Astrocyte (in vitro differentiated cells and primary cell): ENCODE data around the gene ZAP70. TPM values are rescaled to one million over a fixed set of nuclear protein-coding genes. Genes with fewer than 3 reads are reported as not detected.

Experiments
- DNase-seq: peaks from one replicate; pipeline ENCODE4 v3.0.0-alpha.2; 2010; ENCODE audit warnings: low read depth
- FAIRE-seq: peaks from 2 replicates; lab custom pipeline; 2011; peaks lifted over from hg19 to GRCh38; lab: Jason Lieb, UNC
- H2AFZ ChIP-seq: 2 replicates; pipeline ENCODE4 v1.6.0; 2012; ENCODE audit warnings: low read depth, low read length, inconsistent platforms
- H3K27ac ChIP-seq: 2 replicates; pipeline ENCODE4 v1.5.1; 2011; ENCODE audit warnings: low read depth, low read length, inconsistent platforms
- H3K27me3 ChIP-seq: 2 replicates; pipeline ENCODE4 v1.6.0; 2011; ENCODE audit warnings: low read length, inconsistent platforms; ENCODE audit not compliant: insufficient read depth
- H3K36me3 ChIP-seq: 2 replicates; pipeline ENCODE4 v1.5.1; 2011; ENCODE audit warnings: low read length, inconsistent platforms; ENCODE audit not compliant: insufficient read depth
- H3K4me1 ChIP-seq: 2 replicates; pipeline ENCODE4 v1.5.1; 2011; ENCODE audit warnings: low read length, inconsistent platforms; ENCODE audit not compliant: insufficient read depth
- H3K4me2 ChIP-seq: 2 replicates; pipeline ENCODE4 v1.6.0; 2012; ENCODE audit warnings: low read length, inconsistent platforms
- H3K4me3 ChIP-seq: 2 replicates; pipeline ENCODE4 v1.5.1; 2011; ENCODE audit warnings: low read depth, mild to moderate bottlenecking, low read length, inconsistent platforms; ENCODE audit not compliant: insufficient read depth
- H3K79me2 ChIP-seq: 2 replicates; pipeline ENCODE4 v1.6.0; 2012; ENCODE audit warnings: mild to moderate bottlenecking, low read length, inconsistent platforms; ENCODE audit not compliant: insufficient read depth
- H3K9ac ChIP-seq: 2 replicates; pipeline ENCODE4 v1.6.0; 2012; ENCODE audit warnings: mild to moderate bottlenecking, low read length, inconsistent platforms
- H3K9me3 ChIP-seq: 2 replicates; pipeline ENCODE4 v1.5.1; 2012; ENCODE audit warnings: low read depth, mild to moderate bottlenecking, low read length, inconsistent platforms; ENCODE audit not compliant: insufficient read depth
- H4K20me1 ChIP-seq: 2 replicates; pipeline ENCODE4 v1.6.0; 2012; ENCODE audit warnings: low read length, inconsistent platforms; ENCODE audit not compliant: insufficient read depth
- H3K27ac Mint-ChIP-seq: one replicate; pipeline ENCODE4 v1.8.0; 2021; ENCODE audit warnings: mild to moderate bottlenecking, mixed read lengths; ENCODE audit not compliant: unreplicated experiment
- H3K27me3 Mint-ChIP-seq: one replicate; pipeline ENCODE4 v1.8.0; 2021; ENCODE audit warnings: low read depth, mixed read lengths; ENCODE audit not compliant: unreplicated experiment
- H3K36me3 Mint-ChIP-seq: one replicate; pipeline ENCODE4 v1.8.0; 2021; ENCODE audit warnings: low read depth, mixed read lengths; ENCODE audit not compliant: unreplicated experiment
- H3K4me1 Mint-ChIP-seq: one replicate; pipeline ENCODE4 v1.8.0; 2021; ENCODE audit warnings: low read depth, mixed read lengths; ENCODE audit not compliant: unreplicated experiment
- H3K4me3 Mint-ChIP-seq: one replicate; pipeline ENCODE4 v1.8.0; 2021; ENCODE audit warnings: mild to moderate bottlenecking, moderate library complexity, mixed read lengths; ENCODE audit not compliant: unreplicated experiment
- H3K9me3 Mint-ChIP-seq: one replicate; pipeline ENCODE4 v1.8.0; 2021; ENCODE audit warnings: mild to moderate bottlenecking, mixed read lengths; ENCODE audit not compliant: unreplicated experiment
- CTCF ChIP-seq: IDR thresholded peaks from 2 replicates; pipeline ENCODE4 v1.5.1; 2011; ENCODE audit warnings: low read depth, mild to moderate bottlenecking, inconsistent platforms, low read length, moderate library complexity; ENCODE audit not compliant: insufficient read depth
- EZH2 ChIP-seq: IDR thresholded peaks from 2 replicates; pipeline ENCODE4 v1.6.1; 2012; ENCODE audit warnings: mild to moderate bottlenecking, low read length, inconsistent platforms; ENCODE audit not compliant: insufficient read depth
- total RNA-seq: library from RNA; stranded (reverse); gene quantifications from 2 replicates; pipeline ENCODE4 v1.2.1, GENCODE V29; 2021

ZAP70 gene
- total RNA-seq, 1 donor from 2014 or later: 0.73 TPM

DNA sequence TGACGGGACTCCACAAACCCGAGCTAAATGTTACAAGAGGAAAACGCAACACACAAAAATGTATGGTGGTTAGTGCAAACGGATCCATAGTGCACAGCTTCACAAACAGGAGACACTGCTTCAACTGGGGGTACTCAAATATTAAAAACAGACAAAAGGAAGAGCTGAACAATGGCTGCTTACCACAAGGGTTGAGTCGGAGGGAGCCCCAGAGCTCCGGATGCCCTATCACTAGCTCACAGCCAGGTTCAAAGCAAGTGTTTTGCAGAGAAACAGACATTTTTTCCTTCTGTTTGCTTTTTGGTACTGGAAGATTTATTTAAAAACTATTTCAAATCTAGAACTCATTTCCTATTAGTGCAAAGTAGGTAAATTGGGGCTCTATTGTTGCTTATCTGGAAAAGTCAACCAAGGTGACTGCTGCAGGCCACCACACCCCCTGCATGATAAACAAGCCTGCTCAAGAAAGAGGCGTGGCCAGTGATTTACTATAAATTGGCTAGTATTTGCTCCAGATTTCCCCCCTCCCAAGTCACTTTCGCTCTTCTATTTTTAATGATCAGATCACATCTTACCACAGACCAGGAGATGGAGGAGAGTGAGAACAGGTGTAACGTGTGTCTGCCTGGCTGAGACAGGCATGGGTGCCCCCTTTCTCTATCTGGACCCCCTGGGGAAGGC, 46.5 kb downstream of the ZAP70 start:
- FAIRE-seq (no peak), DNase-seq (no peak)
- no peaks in the 10 kb centered on the region for H3K27me3 ChIP-seq
- H3K79me2 ChIP-seq: no peaks in the 10 kb centered on the region
- H3K4me1 Mint-ChIP-seq: peaks cover 5% of the 10 kb centered on the region
- no peak overlapping the region for H3K27ac ChIP-seq
- no peak overlapping the region for H3K4me3 ChIP-seq
- no peaks in the 10 kb centered on the region for H3K27me3 Mint-ChIP-seq
- TF ChIP-seq CTCF (no peak), EZH2 (no peak)
- H3K4me1 ChIP-seq: no peaks in the 10 kb centered on the region
- H3K27ac Mint-ChIP-seq: no peak overlapping the region
- H2AFZ ChIP-seq: no peak overlapping the region
- H3K9ac ChIP-seq: no peak overlapping the region
- H3K9me3 ChIP-seq: no peaks in the 10 kb centered on the region
- no peaks in the 10 kb centered on the region for H3K9me3 Mint-ChIP-seq
- no peak overlapping the region for H3K4me3 Mint-ChIP-seq
- no peak overlapping the region for H3K4me2 ChIP-seq
- peaks cover 4% of the 10 kb centered on the region for H4K20me1 ChIP-seq
- peaks cover 31% of the 10 kb centered on the region for H3K36me3 Mint-ChIP-seq
- peaks cover 24% of the 10 kb centered on the region for H3K36me3 ChIP-seq

DNA sequence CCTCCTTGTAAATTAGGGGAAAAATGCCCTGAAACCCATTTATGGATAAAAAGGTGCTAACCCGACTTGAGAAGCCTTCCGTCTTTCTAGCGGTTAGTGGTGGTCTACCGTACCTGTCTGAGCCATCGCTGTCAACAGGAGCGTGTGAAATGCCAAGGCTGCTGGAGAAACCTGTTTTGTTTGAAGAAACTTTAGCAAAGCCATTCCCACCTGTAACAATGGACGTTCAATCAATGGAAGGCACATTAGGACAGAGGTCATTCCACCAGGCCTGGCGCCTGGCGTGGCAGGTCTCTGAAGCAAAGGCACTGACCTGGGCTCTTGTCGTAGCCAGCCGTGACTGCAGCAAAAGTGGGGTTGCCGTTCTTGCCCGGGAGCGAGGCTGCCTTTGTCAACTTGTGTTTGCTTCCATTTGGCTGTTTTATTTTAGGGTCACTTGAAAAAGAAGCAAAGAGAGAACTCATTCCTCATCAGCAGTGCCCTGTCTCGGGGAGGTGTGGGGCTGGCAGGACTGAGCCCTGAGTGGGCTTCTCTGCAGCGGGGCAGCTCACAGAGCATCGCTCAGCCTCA, 47.2 kb downstream of the ZAP70 start:
- Mint-ChIP-seq H3K4me1 (peaks cover 5% of the 10 kb centered on the region), H3K4me3 (no peak overlapping the region), H3K27ac (no peak overlapping the region), H3K36me3 (peaks cover 33% of the 10 kb centered on the region), H3K9me3 (no peaks in the 10 kb centered on the region), H3K27me3 (no peaks in the 10 kb centered on the region)
- H3K36me3 ChIP-seq: peaks cover 22% of the 10 kb centered on the region
- peaks cover 4% of the 10 kb centered on the region for H4K20me1 ChIP-seq
- no peak for FAIRE-seq
- no peak overlapping the region for H3K4me2 ChIP-seq
- H3K4me1 ChIP-seq: no peaks in the 10 kb centered on the region
- H3K79me2 ChIP-seq: no peaks in the 10 kb centered on the region
- no peaks in the 10 kb centered on the region for H3K27me3 ChIP-seq
- no peaks in the 10 kb centered on the region for H3K9me3 ChIP-seq
- no peak overlapping the region for H3K27ac ChIP-seq
- no peak overlapping the region for H2AFZ ChIP-seq
- DNase-seq: no peak
- H3K4me3 ChIP-seq: no peak overlapping the region
- no peak for TF ChIP-seq EZH2
- no peak for TF ChIP-seq CTCF
- no peak overlapping the region for H3K9ac ChIP-seq

GRCh38 chr2:97761192-97761591, 47.8 kb downstream of the ZAP70 start:
- Histone ChIP-seq H3K27me3 (no peaks in the 10 kb centered on the region), H3K79me2 (no peaks in the 10 kb centered on the region), H3K36me3 (peaks cover 21% of the 10 kb centered on the region), H2AFZ (no peak overlapping the region), H3K9ac (no peak overlapping the region), H3K4me1 (no peaks in the 10 kb centered on the region), H3K4me3 (no peak overlapping the region), H3K27ac (no peak overlapping the region), H3K4me2 (no peak overlapping the region), H4K20me1 (peaks cover 4% of the 10 kb centered on the region), H3K9me3 (no peaks in the 10 kb centered on the region)
- TF ChIP-seq EZH2: no peak
- no peak for TF ChIP-seq CTCF
- no peaks in the 10 kb centered on the region for H3K9me3 Mint-ChIP-seq
- no peak overlapping the region for H3K27ac Mint-ChIP-seq
- no peak overlapping the region for H3K4me3 Mint-ChIP-seq
- peaks cover 33% of the 10 kb centered on the region for H3K36me3 Mint-ChIP-seq
- DNase-seq: no peak
- peaks cover 5% of the 10 kb centered on the region for H3K4me1 Mint-ChIP-seq
- no peak for FAIRE-seq
- H3K27me3 Mint-ChIP-seq: no peaks in the 10 kb centered on the region
